Measurements from ENCODE around the gene PPP1R14C. TPM values are rescaled to one million over a fixed set of nuclear protein-coding genes. Genes with fewer than 3 reads are reported as not detected.

The PPP1R14C gene
- total RNA-seq, 6 experiments from 2014 or later, result 0.17 TPM; not detected in 5

DNA sequence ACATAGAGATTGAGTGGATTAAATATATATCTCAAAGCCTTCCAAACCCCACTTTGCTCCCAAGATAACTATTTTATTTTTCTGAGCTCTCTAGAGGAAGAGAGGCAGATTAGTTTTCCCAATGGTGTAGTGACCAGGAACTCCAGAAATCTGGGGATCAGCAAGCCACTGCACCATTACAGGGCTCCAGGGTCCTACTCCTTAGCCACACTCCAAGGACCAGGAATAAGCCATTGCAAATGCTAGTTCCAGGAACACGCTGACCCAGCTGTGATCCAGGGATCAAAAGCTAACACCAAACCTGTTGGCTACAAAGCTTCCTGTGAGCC lies 128.3 kb downstream of the PPP1R14C start:
- no peak for DNase-seq
- no peak for TF ChIP-seq CTCF (IDR thresholded peaks at IDR 0.05)
- Mint-ChIP-seq H3K36me3 (ENCODE audit: low read depth) (no peaks in the 10 kb centered on the region), H3K27me3 (ENCODE audit: insufficient read depth) (no peaks in the 10 kb centered on the region; the same call in none of the 2 replicates), H3K4me1 (ENCODE audit: low read depth) (peaks cover 60% of the 10 kb centered on the region), H3K4me3 (no peak overlapping the region), H3K9me3 (no peaks in the 10 kb centered on the region), H3K27ac (no peak overlapping the region)

- no peak for TF ChIP-seq CTCF (IDR thresholded peaks at IDR 0.05)
- peaks cover 55% of the 10 kb centered on the region for H3K4me1 Mint-ChIP-seq (ENCODE audit: low read depth)
- no peak overlapping the region for H3K4me3 Mint-ChIP-seq
- no peaks in the 10 kb centered on the region for H3K9me3 Mint-ChIP-seq
- H3K27ac Mint-ChIP-seq, result no peak overlapping the region
- no peak for DNase-seq
- peaks cover 3% of the 10 kb centered on the region for H3K27me3 Mint-ChIP-seq (ENCODE audit: insufficient read depth)
- H3K36me3 Mint-ChIP-seq (ENCODE audit: low read depth), result no peaks in the 10 kb centered on the region
These were observed 128.8 kb downstream of the PPP1R14C start for GRCh38 chr6:150271501-150272263.

- H3K27me3 Mint-ChIP-seq (ENCODE audit: insufficient read depth), result peaks cover 5% of the 10 kb centered on the region
- H3K4me1 Mint-ChIP-seq (ENCODE audit: low read depth), result peaks cover 47% of the 10 kb centered on the region
- TF ChIP-seq CTCF (IDR thresholded peaks at IDR 0.05), result no peak
- no peak overlapping the region for H3K27ac Mint-ChIP-seq
- no peaks in the 10 kb centered on the region for H3K36me3 Mint-ChIP-seq (ENCODE audit: low read depth)
- H3K4me3 Mint-ChIP-seq, result no peak overlapping the region
- no peak for DNase-seq
- no peaks in the 10 kb centered on the region for H3K9me3 Mint-ChIP-seq
These were observed 129.6 kb downstream of the PPP1R14C start for GRCh38 chr6:150272264-150272975.

DNA sequence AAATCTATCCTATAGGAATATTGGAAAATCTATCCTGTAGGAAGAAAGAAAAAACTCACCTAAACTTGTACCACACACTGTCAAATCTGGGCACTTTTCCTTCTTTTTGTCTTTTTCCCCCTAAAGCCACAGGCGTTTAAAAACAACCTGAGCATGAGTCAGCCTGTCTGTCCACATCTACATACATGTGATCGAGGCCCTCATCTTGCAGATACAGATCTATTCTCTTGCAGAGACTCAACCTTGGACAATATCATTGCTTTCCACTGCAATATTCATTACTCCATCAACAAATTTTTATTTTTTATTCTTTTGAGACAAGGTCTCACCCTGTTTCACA lies 130.1 kb downstream of the PPP1R14C start:
- peaks cover 7% of the 10 kb centered on the region for H3K27me3 Mint-ChIP-seq (ENCODE audit: insufficient read depth)
- H3K27ac Mint-ChIP-seq, result no peak overlapping the region
- no peak for TF ChIP-seq CTCF (IDR thresholded peaks at IDR 0.05)
- DNase-seq, result no peak
- H3K4me3 Mint-ChIP-seq, result no peak overlapping the region
- no peaks in the 10 kb centered on the region for H3K36me3 Mint-ChIP-seq (ENCODE audit: low read depth)
- no peaks in the 10 kb centered on the region for H3K9me3 Mint-ChIP-seq
- peaks cover 42% of the 10 kb centered on the region for H3K4me1 Mint-ChIP-seq (ENCODE audit: low read depth)

- H3K4me3 Mint-ChIP-seq, result no peak overlapping the region
- H3K9me3 Mint-ChIP-seq, result no peaks in the 10 kb centered on the region
- DNase-seq, result no peak
- H3K27ac Mint-ChIP-seq, result no peak overlapping the region
- no peaks in the 10 kb centered on the region for H3K36me3 Mint-ChIP-seq (ENCODE audit: low read depth)
- H3K4me1 Mint-ChIP-seq (ENCODE audit: low read depth), result peaks cover 35% of the 10 kb centered on the region
- TF ChIP-seq CTCF (IDR thresholded peaks at IDR 0.05), result no peak
- peaks cover 7% of the 10 kb centered on the region for H3K27me3 Mint-ChIP-seq (ENCODE audit: insufficient read depth)
These were observed 130.8 kb downstream of the PPP1R14C start for GRCh38 chr6:150273457-150274309.
